ENCODE results near the gene CAMK2N1. TPM values are rescaled to one million over a fixed set of nuclear protein-coding genes. Genes with fewer than 3 reads are reported as not detected.
A peak's percentile ranks its signal among the peaks of the same experiment; 100 is the strongest.
"Not testable (repeated sequence)": the region's sequence is repeated elsewhere in the genome, so short reads cannot be mapped to it uniquely, and the experiment has no call there.

CAMK2N1 gene
- total RNA-seq, 1 donor from 2014 or later, result 69.2 TPM

DNA sequence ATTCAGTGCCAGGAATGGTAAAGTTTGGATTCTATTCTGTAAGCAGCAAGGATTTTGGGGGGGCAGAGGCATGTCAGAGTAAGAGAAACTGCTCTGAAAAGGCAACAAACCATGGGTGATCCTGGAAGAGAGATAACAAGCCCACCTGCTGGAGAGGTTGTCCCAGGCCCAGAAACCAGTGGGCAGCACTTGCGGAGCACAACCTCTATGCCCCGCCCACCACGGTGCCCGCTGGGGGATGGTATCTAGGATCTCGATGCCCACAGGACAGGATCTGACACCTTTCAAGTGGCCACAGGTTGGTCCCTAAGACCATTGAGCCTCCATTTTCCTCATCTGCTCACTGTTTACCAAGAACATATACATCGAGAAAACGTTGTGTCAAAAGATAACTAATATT lies 42.2 kb upstream of the CAMK2N1 start:
- Mint-ChIP-seq H3K9me3 (ENCODE audit: low read depth) (no peaks in the 10 kb centered on the region), H3K36me3 (ENCODE audit: insufficient read depth) (no peaks in the 10 kb centered on the region), H3K27me3 (peaks cover 53% of the 10 kb centered on the region), H3K27ac (no peak overlapping the region), H3K4me1 (ENCODE audit: low read depth) (peaks cover 4% of the 10 kb centered on the region), H3K4me3 (ENCODE audit: low read depth) (no peak overlapping the region)
- DNase-seq (ENCODE audit: low spot score, unreplicated experiment), result no peak
- TF ChIP-seq, protein P1, sequence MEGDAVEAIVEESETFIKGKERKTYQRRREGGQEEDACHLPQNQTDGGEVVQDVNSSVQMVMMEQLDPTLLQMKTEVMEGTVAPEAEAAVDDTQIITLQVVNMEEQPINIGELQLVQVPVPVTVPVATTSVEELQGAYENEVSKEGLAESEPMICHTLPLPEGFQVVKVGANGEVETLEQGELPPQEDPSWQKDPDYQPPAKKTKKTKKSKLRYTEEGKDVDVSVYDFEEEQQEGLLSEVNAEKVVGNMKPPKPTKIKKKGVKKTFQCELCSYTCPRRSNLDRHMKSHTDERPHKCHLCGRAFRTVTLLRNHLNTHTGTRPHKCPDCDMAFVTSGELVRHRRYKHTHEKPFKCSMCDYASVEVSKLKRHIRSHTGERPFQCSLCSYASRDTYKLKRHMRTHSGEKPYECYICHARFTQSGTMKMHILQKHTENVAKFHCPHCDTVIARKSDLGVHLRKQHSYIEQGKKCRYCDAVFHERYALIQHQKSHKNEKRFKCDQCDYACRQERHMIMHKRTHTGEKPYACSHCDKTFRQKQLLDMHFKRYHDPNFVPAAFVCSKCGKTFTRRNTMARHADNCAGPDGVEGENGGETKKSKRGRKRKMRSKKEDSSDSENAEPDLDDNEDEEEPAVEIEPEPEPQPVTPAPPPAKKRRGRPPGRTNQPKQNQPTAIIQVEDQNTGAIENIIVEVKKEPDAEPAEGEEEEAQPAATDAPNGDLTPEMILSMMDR (IDR thresholded peaks at IDR 0.05; ENCODE audit: unreplicated experiment), result no peak

DNA sequence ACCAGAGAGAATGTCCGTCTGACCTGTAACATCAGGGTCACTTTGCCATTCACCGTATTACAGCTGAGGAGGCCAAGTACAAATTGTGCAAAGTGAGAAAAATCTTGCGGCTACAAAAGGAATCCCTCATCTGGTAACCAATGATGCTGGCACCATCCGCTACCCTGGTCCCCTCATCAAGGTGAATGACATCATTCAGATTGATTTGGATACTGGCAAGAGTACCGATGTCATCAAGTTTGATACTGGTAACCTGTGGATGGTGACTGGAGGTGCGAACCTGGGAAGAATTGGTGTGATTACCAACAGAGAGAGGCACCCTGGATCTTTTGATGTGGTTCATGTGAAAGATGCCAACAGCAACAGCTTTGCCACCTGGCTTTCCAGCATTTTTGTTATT lies 40.3 kb upstream of the CAMK2N1 start:
- Mint-ChIP-seq H3K36me3 (ENCODE audit: insufficient read depth) (no peaks in the 10 kb centered on the region), H3K4me1 (ENCODE audit: low read depth) (no peaks in the 10 kb centered on the region), H3K9me3 (ENCODE audit: low read depth) (no peaks in the 10 kb centered on the region), H3K27me3 (peaks cover 55% of the 10 kb centered on the region), H3K4me3 (ENCODE audit: low read depth) (no peak overlapping the region), H3K27ac (no peak overlapping the region)
- no peak for DNase-seq (ENCODE audit: low spot score, unreplicated experiment)
- TF ChIP-seq, protein P1 (IDR thresholded peaks at IDR 0.05; ENCODE audit: unreplicated experiment), result no peak

DNA sequence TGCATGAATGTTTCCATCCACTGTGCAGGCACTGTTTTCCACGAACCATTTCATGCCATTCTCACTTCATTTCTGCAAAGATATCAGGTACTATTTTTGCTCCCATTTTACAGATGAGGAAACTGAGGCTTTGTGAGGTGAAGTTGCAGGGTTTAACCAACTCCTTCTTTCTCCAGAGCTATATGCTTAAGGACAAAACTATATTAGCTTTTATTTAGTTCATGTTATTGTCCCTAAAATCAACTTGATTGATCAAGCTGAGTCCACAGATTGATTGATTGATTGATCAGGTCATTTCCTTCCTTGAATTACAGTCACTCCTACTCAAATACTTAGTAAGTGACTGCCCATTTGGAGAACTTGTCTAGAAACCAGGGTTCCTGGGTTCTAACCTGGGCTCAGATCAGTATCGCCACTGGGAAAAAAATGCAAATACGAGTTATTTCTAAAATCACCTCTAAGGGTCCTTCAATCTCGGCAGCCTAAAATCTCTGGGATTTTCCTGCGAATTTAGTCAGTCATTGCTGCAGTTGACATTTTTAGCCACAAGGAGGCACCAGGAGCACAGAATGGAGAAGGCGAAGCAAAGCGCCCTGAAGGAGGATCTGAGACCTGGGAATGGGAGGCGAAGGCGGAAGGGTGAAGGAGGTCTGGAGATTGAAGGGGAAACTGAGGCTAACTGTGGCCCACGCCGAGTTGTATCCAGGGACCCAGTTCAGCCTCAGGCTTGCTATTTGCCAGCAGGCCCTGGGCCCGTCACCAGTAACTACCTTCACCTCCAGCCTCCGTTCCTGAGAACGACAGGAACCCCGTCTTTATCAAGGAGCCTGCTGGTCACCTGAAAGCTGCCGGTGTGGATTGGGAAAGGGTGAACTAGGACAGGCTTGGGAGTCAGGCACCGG lies 36.2 kb upstream of the CAMK2N1 start:
- H3K27me3 Mint-ChIP-seq, result peaks cover 55% of the 10 kb centered on the region
- no peaks in the 10 kb centered on the region for H3K4me1 Mint-ChIP-seq (ENCODE audit: low read depth)
- TF ChIP-seq, protein P1 (IDR thresholded peaks at IDR 0.05; ENCODE audit: unreplicated experiment), result peak; percentile 90
- H3K36me3 Mint-ChIP-seq (ENCODE audit: insufficient read depth), result no peaks in the 10 kb centered on the region
- peak overlapping the region; percentile 42 for H3K4me3 Mint-ChIP-seq (ENCODE audit: low read depth)
- H3K9me3 Mint-ChIP-seq (ENCODE audit: low read depth), result no peaks in the 10 kb centered on the region
- no peak overlapping the region for H3K27ac Mint-ChIP-seq
- peak; percentile 76 for DNase-seq (ENCODE audit: low spot score, unreplicated experiment)

DNA sequence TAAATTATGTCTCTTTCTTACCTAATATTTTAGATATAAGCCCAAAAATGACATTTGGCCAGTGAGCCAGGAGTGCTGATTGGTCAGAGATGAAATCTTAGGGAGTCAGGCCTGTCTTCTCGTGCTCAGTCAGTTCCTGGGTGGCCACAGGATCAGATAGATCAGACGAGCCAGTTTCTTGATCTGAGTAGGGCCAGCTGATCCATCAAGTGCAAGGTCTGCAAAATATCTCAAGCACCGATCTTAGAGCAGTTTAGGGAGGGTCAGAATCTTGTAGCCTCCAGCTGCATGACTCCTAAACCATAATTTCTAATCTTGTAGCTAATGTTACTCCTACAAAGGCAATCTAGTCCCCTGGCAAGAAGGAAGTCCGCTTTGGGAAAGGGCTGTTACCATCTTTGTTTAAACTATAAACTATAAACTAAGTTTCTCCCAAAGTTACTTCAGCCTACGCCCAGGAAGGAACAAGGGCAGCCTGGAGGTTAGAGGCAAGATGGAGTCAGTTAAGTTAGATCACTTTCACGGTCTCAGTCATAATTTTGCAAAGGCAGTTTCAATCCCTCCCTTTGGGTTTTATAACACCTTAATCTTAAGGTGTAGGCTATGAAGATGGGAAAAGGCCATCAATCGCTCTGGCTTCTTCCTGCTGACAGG lies 33.7 kb upstream of the CAMK2N1 start:
- not testable (repeated sequence) for DNase-seq (ENCODE audit: low spot score, unreplicated experiment); H3K4me3 Mint-ChIP-seq (ENCODE audit: low read depth); H3K4me1 Mint-ChIP-seq (ENCODE audit: low read depth); H3K9me3 Mint-ChIP-seq (ENCODE audit: low read depth); H3K27ac Mint-ChIP-seq; H3K36me3 Mint-ChIP-seq (ENCODE audit: insufficient read depth)
- peaks cover 50% of the 10 kb centered on the region for H3K27me3 Mint-ChIP-seq

DNA sequence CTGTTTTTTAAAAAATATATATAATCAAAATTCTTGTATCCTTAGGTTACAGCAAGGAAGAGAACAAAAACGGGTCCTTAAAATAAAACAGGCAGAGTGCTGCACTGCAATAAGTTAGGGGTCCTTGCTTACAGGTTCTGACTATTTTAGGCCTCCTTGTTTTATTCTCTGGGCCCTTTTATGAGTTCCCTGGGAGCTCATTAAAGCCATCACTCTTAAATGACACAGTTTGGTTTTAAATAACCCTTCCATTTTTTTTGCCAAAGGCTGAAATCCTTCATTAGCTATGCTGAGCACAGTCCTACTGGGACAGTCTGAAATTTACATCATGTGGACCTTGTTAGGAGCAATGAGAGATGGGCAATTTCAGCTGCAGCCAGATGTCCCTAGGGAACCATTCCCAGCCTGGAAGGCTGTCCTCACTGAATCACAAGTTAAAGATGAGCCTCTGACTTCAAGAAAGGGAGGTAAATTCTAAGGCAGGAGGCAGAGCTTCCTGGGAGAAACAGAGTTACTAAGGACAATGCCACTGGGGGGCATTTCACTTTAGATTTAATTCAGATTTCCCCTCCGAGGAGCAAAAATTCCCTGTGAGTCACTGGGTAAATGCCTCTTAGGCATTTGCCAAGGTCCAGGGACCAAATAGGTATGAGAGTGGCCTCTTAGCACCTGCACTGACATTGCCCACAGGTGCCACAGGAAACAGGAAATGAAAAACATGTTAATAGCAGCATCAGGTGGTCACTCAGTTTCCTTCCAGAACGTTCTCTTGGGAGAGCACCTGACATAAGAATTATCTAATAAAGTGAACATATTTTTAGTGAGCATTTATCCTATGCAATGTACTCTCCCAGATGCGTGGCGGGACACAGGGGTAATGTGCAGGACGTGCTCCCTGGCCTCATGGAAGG lies 25.8 kb upstream of the CAMK2N1 start:
- Mint-ChIP-seq H3K4me3 (ENCODE audit: low read depth) (no peak overlapping the region), H3K27me3 (peaks cover 49% of the 10 kb centered on the region), H3K4me1 (ENCODE audit: low read depth) (peaks cover 5% of the 10 kb centered on the region), H3K9me3 (ENCODE audit: low read depth) (no peaks in the 10 kb centered on the region), H3K27ac (no peak overlapping the region), H3K36me3 (ENCODE audit: insufficient read depth) (no peaks in the 10 kb centered on the region)
- TF ChIP-seq, protein P1 (IDR thresholded peaks at IDR 0.05; ENCODE audit: unreplicated experiment), result no peak
- DNase-seq (ENCODE audit: low spot score, unreplicated experiment), result no peak

Measured in progenitor cell of endocrine pancreas (in vitro differentiated cells).